Renal cortex interstitium (tissue), 11 donors: Measurements from ENCODE around the gene RAD17. TPM values are rescaled to one million over a fixed set of nuclear protein-coding genes. Genes with fewer than 3 reads are reported as not detected.
A peak's percentile ranks its signal among the peaks of the same experiment; 100 is the strongest.
"Not testable (repeated sequence)": the region's sequence is repeated elsewhere in the genome, so short reads cannot be mapped to it uniquely, and the experiment has no call there.

Experiments used
- DNase-seq, 11 donors: peaks; one replicate each; pipeline ENCODE4 v3.0.0-alpha.2; 2013; ENCODE audit warnings: low read depth in 9 of 11, low spot score in 4 of 11; ENCODE audit errors: extremely low read depth in 1 of 11
- polyA plus RNA-seq, 3 donors: library from polyadenylated mRNA; unstranded; fragments of 120-200 nt; gene quantifications; one replicate each; pipeline ENCODE4 v1.2.1, GENCODE V29; 2013; ENCODE audit not compliant: insufficient read length in 3 of 3

The RAD17 gene
- polyA plus RNA-seq, 3 donors: 35.4 to 43.3 (median 39.2) TPM

GRCh38 chr5:69368458-69369339 is 919 bp upstream of the RAD17 start:
- peak in 9 of 11 donors; percentile 1 to 44 (median 27) for DNase-seq

- DNase-seq: not testable (repeated sequence)
Measured at GRCh38 chr5:69370335-69370734, 717 bp downstream of the RAD17 start.

- no peak for DNase-seq
Measured at GRCh38 chr5:69372394-69372793, 2.8 kb downstream of the RAD17 start.

- DNase-seq: no peak
Measured at GRCh38 chr5:69374911-69375446, 5.4 kb downstream of the RAD17 start.

- DNase-seq: no peak
Measured at GRCh38 chr5:69378376-69378775, 8.8 kb downstream of the RAD17 start.

- DNase-seq: no peak
Measured at GRCh38 chr5:69404659-69405330, 35.2 kb downstream of the RAD17 start.

GRCh38 chr5:69414885-69415583 is 45.4 kb downstream of the RAD17 start, which contains the start of gene MARVELD2:
Gene MARVELD2 (plus strand): TSS chr5:69415116. CDS start chr5:69419386, 4,270 bp downstream.
- peak; percentile 43 to 86 (median 66) for DNase-seq

- DNase-seq: peak in 8 of 11 donors; percentile 13 to 36 (median 22)
Measured at GRCh38 chr5:69415584-69415958, 46.0 kb downstream of the RAD17 start.

- DNase-seq: peak in 1 of 11 donors; percentile 4
Measured at GRCh38 chr5:69416180-69416579, 46.6 kb downstream of the RAD17 start.

GRCh38 chr5:69416699-69417098 is 47.1 kb downstream of the RAD17 start:
- DNase-seq: no peak

GRCh38 chr5:69418554-69418953 is 48.9 kb downstream of the RAD17 start:
- DNase-seq: no peak

- DNase-seq: no peak
Measured at GRCh38 chr5:69431424-69432303, 62.0 kb downstream of the RAD17 start.

GRCh38 chr5:69432412-69433206 is 63.0 kb downstream of the RAD17 start:
- no peak for DNase-seq

- not testable (repeated sequence) for DNase-seq
Measured at GRCh38 chr5:69435276-69435884, 65.8 kb downstream of the RAD17 start.

GRCh38 chr5:69444127-69444754 is 74.6 kb downstream of the RAD17 start:
- no peak for DNase-seq

- no peak for DNase-seq
Measured at GRCh38 chr5:69449511-69449910, 79.9 kb downstream of the RAD17 start.

GRCh38 chr5:69450116-69450515 is 80.5 kb downstream of the RAD17 start:
- DNase-seq: no peak
